WTC11 (cell line): ENCODE results near the gene CTTN. TPM values are rescaled to one million over a fixed set of nuclear protein-coding genes. Genes with fewer than 3 reads are reported as not detected.
A peak's percentile ranks its signal among the peaks of the same experiment; 100 is the strongest.

Experiments used
- ATAC-seq: fragments of 200-7000 bp; cut with Tn5 transposase; 2 replicates; pipeline ENCODE4 v1.10.0; 2021; ENCODE audit warnings: mild to moderate bottlenecking, moderate library complexity
- CTCF ChIA-PET: fragments of 300-600 bp; sonication (Branson Sonifier 250); formaldehyde crosslinking; loops from one replicate; lab custom pipeline; 2021; ENCODE audit warnings: antibody characterized with exemption; lab: Charles Lee
- POLR2A ChIA-PET: fragments of 350-600 bp; sonication (Branson Sonifier 250); formaldehyde crosslinking; loops from one replicate; lab custom pipeline; 2021; ENCODE audit warnings: antibody characterized with exemption; lab: Charles Lee
- DNase-seq: peaks from one replicate; pipeline ENCODE4 v3.0.0; 2021; ENCODE audit warnings: low spot score
- H3K27ac Mint-ChIP-seq: 2 replicates; pipeline ENCODE4 v1.8.0; 2021; ENCODE audit warnings: mixed read lengths
- H3K27me3 Mint-ChIP-seq: 2 replicates; pipeline ENCODE4 v1.8.0; 2021; ENCODE audit warnings: low read depth, mild to moderate bottlenecking, moderate library complexity, mixed read lengths
- H3K36me3 Mint-ChIP-seq: 2 replicates; pipeline ENCODE4 v1.8.0; 2021; ENCODE audit warnings: mixed read lengths
- H3K4me1 Mint-ChIP-seq: 2 replicates; pipeline ENCODE4 v1.8.0; 2022; ENCODE audit warnings: mixed read lengths
- H3K4me3 Mint-ChIP-seq: 2 replicates; pipeline ENCODE4 v1.8.0; 2021; ENCODE audit warnings: mild to moderate bottlenecking, moderate library complexity, mixed read lengths
- H3K9me3 Mint-ChIP-seq: 2 replicates; pipeline ENCODE4 v1.8.0; 2021; ENCODE audit warnings: mixed read lengths
- CREM ChIP-seq: sonication (generic); formaldehyde crosslinking; IDR thresholded peaks from 2 replicates; pipeline ENCODE4 v1.8.1; 2022; ENCODE audit warnings: mild to moderate bottlenecking, missing genetic modification reagents, moderate library complexity
- E2F5 ChIP-seq: sonication (generic); formaldehyde crosslinking; IDR thresholded peaks from 2 replicates; pipeline ENCODE4 v1.8.1; 2022; ENCODE audit warnings: mild to moderate bottlenecking, moderate library complexity, missing genetic modification reagents
- EMX1 ChIP-seq: fragments of 250-450 bp; sonication (Bioruptor Pico); IDR thresholded peaks from 2 replicates; pipeline ENCODE4 v1.8.0; 2021; ENCODE audit warnings: mild to moderate bottlenecking
- FOXJ3 ChIP-seq: sonication (generic); formaldehyde crosslinking; IDR thresholded peaks from 2 replicates; pipeline ENCODE4 v1.9.0; 2021; ENCODE audit warnings: missing genetic modification reagents, mild to moderate bottlenecking, borderline replicate concordance
- FOXK1 ChIP-seq: sonication (generic); formaldehyde crosslinking; IDR thresholded peaks from 2 replicates; pipeline ENCODE4 v1.8.0; 2022; ENCODE audit warnings: mild to moderate bottlenecking, moderate library complexity, missing genetic modification reagents
- FOXP1 ChIP-seq: sonication (generic); formaldehyde crosslinking; IDR thresholded peaks from 2 replicates; pipeline ENCODE4 v1.8.0; 2022; ENCODE audit warnings: missing genetic modification reagents, mild to moderate bottlenecking, moderate library complexity, borderline replicate concordance
- GRHL2 ChIP-seq: fragments of 250-450 bp; sonication (Bioruptor Pico); IDR thresholded peaks from 2 replicates; pipeline ENCODE4 v1.8.0; 2022; ENCODE audit warnings: mild to moderate bottlenecking, moderate library complexity; ENCODE audit not compliant: insufficient replicate concordance, severe bottlenecking
- GTF2I ChIP-seq: fragments of 250-450 bp; sonication (Bioruptor Pico); conservative IDR thresholded peaks from 2 replicates; pipeline ENCODE4 v1.4.0; 2021; ENCODE audit warnings: mild to moderate bottlenecking
- JUN ChIP-seq: sonication (generic); formaldehyde crosslinking; IDR thresholded peaks from 2 replicates; pipeline ENCODE4 v1.8.0; 2023; ENCODE audit warnings: mild to moderate bottlenecking, missing genetic modification reagents
- NFE2L1 ChIP-seq: sonication (generic); formaldehyde crosslinking; IDR thresholded peaks from 2 replicates; pipeline ENCODE4 v1.8.1; 2023; ENCODE audit warnings: missing genetic modification reagents
- RORB ChIP-seq: fragments of 250-450 bp; sonication (Bioruptor Pico); IDR thresholded peaks from 2 replicates; pipeline ENCODE4 v1.9.0; 2021; ENCODE audit warnings: mild to moderate bottlenecking
- SMAD3 ChIP-seq: sonication (generic); formaldehyde crosslinking; IDR thresholded peaks from 2 replicates; pipeline ENCODE4 v1.8.0; 2022; ENCODE audit warnings: missing genetic modification reagents, mild to moderate bottlenecking, borderline replicate concordance
- SP1 ChIP-seq: sonication (generic); formaldehyde crosslinking; conservative IDR thresholded peaks from 2 replicates; pipeline ENCODE4 v1.8.1; 2022; ENCODE audit warnings: missing genetic modification reagents
- TCF7 ChIP-seq: sonication (generic); formaldehyde crosslinking; IDR thresholded peaks from 2 replicates; pipeline ENCODE4 v1.8.0; 2022; ENCODE audit warnings: mild to moderate bottlenecking, low read depth, missing genetic modification reagents, moderate library complexity
- TP53 ChIP-seq: sonication (generic); formaldehyde crosslinking; IDR thresholded peaks from 2 replicates; pipeline ENCODE4 v1.8.1; 2023; ENCODE audit warnings: mild to moderate bottlenecking, missing genetic modification reagents
- ZNF138 ChIP-seq: sonication (generic); formaldehyde crosslinking; conservative IDR thresholded peaks from 2 replicates; pipeline ENCODE4 v1.8.1; 2022; ENCODE audit warnings: mild to moderate bottlenecking, moderate library complexity, missing genetic modification reagents
- total RNA-seq: library from RNA; stranded (reverse); gene quantifications from 3 replicates; pipeline ENCODE4 v1.2.3, GENCODE V29; 2021
- TF ChIP-seq, protein P1 (sequence below): fragments of 250-450 bp; sonication (Bioruptor Pico); IDR thresholded peaks from 2 replicates; pipeline ENCODE4 v1.9.0; 2021; ENCODE audit warnings: mild to moderate bottlenecking
- TF ChIP-seq, protein P2 (sequence below): fragments of 250-450 bp; sonication (Bioruptor Pico); IDR thresholded peaks from 2 replicates; pipeline ENCODE4 v1.9.0; 2021; ENCODE audit warnings: mild to moderate bottlenecking, borderline replicate concordance
- TF ChIP-seq, protein P3 (sequence below): sonication (generic); formaldehyde crosslinking; IDR thresholded peaks from 2 replicates; pipeline ENCODE4 v1.8.1; 2022; ENCODE audit warnings: low read depth, missing genetic modification reagents, borderline replicate concordance
- TF ChIP-seq, protein P4 (sequence below): fragments of 250-450 bp; sonication (Bioruptor Pico); conservative IDR thresholded peaks from 2 replicates; pipeline ENCODE4 v1.9.0; 2021; ENCODE audit warnings: mild to moderate bottlenecking
- TF ChIP-seq, protein P5 (sequence below): sonication (generic); formaldehyde crosslinking; IDR thresholded peaks from 2 replicates; pipeline ENCODE4 v1.8.1; 2023; ENCODE audit warnings: mild to moderate bottlenecking, missing genetic modification reagents, moderate library complexity
- TF ChIP-seq, protein P6 (sequence below): fragments of 250-450 bp; sonication (Bioruptor Pico); IDR thresholded peaks from 2 replicates; pipeline ENCODE4 v1.8.0; 2021; ENCODE audit warnings: mild to moderate bottlenecking

Gene CTTN
- total RNA-seq, 1 experiment from 2014 or later = 281 TPM

DNA sequence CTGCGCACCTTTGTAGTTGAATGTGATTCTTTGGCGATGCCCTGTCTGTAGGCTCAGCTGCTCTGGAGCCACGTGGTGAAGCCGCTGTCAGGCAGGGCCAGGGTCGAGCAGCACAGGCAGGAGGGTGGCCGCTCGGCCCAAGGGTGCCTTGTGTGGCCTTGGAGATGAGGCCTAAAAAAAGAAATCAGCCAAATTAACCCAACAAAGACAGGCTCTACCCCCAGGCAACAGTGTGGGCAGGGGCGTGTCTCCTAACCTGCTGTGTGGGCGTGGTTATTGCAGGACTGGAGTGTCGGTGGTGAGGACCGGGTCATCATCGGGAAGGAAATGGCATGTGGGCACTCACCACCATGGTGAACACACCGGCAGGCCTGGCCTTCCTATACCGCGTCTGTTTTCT is 34.3 kb downstream of the CTTN start:
- ChIA-PET CTCF (no interaction called here), POLR2A (no interaction called here)
- H3K27me3 Mint-ChIP-seq = no peaks in the 10 kb centered on the region; the same call in 1 of the 2 replicates
- TF ChIP-seq EMX1 (CRISPR knock-in tag) = no peak
- TF ChIP-seq, protein P1, sequence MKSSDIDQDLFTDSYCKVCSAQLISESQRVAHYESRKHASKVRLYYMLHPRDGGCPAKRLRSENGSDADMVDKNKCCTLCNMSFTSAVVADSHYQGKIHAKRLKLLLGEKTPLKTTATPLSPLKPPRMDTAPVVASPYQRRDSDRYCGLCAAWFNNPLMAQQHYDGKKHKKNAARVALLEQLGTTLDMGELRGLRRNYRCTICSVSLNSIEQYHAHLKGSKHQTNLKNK = no peak
- TF ChIP-seq, protein P2, sequence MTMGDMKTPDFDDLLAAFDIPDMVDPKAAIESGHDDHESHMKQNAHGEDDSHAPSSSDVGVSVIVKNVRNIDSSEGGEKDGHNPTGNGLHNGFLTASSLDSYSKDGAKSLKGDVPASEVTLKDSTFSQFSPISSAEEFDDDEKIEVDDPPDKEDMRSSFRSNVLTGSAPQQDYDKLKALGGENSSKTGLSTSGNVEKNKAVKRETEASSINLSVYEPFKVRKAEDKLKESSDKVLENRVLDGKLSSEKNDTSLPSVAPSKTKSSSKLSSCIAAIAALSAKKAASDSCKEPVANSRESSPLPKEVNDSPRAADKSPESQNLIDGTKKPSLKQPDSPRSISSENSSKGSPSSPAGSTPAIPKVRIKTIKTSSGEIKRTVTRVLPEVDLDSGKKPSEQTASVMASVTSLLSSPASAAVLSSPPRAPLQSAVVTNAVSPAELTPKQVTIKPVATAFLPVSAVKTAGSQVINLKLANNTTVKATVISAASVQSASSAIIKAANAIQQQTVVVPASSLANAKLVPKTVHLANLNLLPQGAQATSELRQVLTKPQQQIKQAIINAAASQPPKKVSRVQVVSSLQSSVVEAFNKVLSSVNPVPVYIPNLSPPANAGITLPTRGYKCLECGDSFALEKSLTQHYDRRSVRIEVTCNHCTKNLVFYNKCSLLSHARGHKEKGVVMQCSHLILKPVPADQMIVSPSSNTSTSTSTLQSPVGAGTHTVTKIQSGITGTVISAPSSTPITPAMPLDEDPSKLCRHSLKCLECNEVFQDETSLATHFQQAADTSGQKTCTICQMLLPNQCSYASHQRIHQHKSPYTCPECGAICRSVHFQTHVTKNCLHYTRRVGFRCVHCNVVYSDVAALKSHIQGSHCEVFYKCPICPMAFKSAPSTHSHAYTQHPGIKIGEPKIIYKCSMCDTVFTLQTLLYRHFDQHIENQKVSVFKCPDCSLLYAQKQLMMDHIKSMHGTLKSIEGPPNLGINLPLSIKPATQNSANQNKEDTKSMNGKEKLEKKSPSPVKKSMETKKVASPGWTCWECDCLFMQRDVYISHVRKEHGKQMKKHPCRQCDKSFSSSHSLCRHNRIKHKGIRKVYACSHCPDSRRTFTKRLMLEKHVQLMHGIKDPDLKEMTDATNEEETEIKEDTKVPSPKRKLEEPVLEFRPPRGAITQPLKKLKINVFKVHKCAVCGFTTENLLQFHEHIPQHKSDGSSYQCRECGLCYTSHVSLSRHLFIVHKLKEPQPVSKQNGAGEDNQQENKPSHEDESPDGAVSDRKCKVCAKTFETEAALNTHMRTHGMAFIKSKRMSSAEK = no peak
- no peak for TF ChIP-seq SP1
- TF ChIP-seq GRHL2 = no peak
- TF ChIP-seq CREM (CRISPR knock-in tag) = no peak
- no peak for TF ChIP-seq TP53
- no peak for TF ChIP-seq FOXK1 (CRISPR knock-in tag)
- TF ChIP-seq SMAD3 (CRISPR knock-in tag) = no peak
- no peak for TF ChIP-seq NFE2L1 (CRISPR knock-in tag)
- TF ChIP-seq E2F5 (CRISPR knock-in tag) = no peak
- no peak for TF ChIP-seq FOXJ3 (CRISPR knock-in tag)
- TF ChIP-seq, protein P3, sequence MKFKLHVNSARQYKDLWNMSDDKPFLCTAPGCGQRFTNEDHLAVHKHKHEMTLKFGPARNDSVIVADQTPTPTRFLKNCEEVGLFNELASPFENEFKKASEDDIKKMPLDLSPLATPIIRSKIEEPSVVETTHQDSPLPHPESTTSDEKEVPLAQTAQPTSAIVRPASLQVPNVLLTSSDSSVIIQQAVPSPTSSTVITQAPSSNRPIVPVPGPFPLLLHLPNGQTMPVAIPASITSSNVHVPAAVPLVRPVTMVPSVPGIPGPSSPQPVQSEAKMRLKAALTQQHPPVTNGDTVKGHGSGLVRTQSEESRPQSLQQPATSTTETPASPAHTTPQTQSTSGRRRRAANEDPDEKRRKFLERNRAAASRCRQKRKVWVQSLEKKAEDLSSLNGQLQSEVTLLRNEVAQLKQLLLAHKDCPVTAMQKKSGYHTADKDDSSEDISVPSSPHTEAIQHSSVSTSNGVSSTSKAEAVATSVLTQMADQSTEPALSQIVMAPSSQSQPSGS = no peak
- TF ChIP-seq ZNF138 = no peak
- no peak for TF ChIP-seq TCF7 (CRISPR knock-in tag)
- no peak for DNase-seq
- H3K4me3 Mint-ChIP-seq = no peak overlapping the region
- peak overlapping the region; percentile 69 for H3K27ac Mint-ChIP-seq
- peak; percentile 42 for ATAC-seq
- H3K9me3 Mint-ChIP-seq = no peaks in the 10 kb centered on the region
- peaks cover 8% of the 10 kb centered on the region for H3K4me1 Mint-ChIP-seq
- H3K36me3 Mint-ChIP-seq = peaks cover 77% of the 10 kb centered on the region

- ChIA-PET CTCF (no interaction called here), POLR2A (no interaction called here)
- peaks cover 78% of the 10 kb centered on the region for H3K36me3 Mint-ChIP-seq
- peak overlapping the region; percentile 49; the same call in 1 of the 2 replicates for H3K27ac Mint-ChIP-seq
- DNase-seq (no peak), ATAC-seq (no peak)
- H3K4me3 Mint-ChIP-seq = no peak overlapping the region
- peaks cover 8% of the 10 kb centered on the region for H3K4me1 Mint-ChIP-seq
- peaks cover 1% of the 10 kb centered on the region; the same call in 1 of the 2 replicates for H3K9me3 Mint-ChIP-seq
- H3K27me3 Mint-ChIP-seq = no peaks in the 10 kb centered on the region; the same call in 1 of the 2 replicates
- TF ChIP-seq FOXP1 (CRISPR knock-in tag) (no peak), RORB (CRISPR knock-in tag) (no peak), JUN (CRISPR knock-in tag) (no peak), GTF2I (no peak)
- TF ChIP-seq, protein P4, sequence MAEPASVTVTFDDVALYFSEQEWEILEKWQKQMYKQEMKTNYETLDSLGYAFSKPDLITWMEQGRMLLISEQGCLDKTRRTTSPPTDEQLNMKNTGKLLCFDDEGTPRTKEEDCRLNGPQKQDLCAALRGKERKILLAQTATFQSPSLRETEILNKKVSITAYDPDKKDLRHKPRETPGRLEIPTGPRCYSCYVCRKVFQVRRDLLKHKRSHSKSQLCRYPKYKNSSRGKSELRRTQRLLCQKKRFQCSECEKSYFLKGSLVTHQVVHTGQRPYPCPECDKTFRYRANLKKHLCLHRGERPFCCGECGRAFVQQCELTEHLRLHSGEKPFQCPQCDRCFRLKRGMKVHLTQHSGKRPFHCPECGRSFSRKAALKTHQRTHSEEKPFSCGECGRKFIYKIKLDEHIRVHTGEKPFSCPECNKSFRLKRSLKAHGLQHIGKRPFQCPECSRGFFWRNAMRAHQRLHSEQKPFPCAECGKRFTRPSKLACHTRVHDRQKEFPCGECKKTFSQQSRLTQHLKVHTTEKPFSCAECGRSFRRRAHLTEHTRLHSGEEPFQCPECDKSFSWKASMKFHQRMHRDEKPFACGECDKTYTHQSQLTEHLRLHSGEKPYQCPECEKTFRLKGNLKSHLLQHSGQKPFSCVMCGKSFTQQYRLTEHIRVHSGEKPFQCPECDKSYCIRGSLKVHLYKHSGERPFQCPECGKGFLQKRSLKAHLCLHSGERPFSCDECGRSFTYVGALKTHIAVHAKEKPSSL = no peak
- TF ChIP-seq, protein P5, sequence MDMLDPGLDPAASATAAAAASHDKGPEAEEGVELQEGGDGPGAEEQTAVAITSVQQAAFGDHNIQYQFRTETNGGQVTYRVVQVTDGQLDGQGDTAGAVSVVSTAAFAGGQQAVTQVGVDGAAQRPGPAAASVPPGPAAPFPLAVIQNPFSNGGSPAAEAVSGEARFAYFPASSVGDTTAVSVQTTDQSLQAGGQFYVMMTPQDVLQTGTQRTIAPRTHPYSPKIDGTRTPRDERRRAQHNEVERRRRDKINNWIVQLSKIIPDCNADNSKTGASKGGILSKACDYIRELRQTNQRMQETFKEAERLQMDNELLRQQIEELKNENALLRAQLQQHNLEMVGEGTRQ (CRISPR knock-in tag) = no peak
- TF ChIP-seq, protein P6, sequence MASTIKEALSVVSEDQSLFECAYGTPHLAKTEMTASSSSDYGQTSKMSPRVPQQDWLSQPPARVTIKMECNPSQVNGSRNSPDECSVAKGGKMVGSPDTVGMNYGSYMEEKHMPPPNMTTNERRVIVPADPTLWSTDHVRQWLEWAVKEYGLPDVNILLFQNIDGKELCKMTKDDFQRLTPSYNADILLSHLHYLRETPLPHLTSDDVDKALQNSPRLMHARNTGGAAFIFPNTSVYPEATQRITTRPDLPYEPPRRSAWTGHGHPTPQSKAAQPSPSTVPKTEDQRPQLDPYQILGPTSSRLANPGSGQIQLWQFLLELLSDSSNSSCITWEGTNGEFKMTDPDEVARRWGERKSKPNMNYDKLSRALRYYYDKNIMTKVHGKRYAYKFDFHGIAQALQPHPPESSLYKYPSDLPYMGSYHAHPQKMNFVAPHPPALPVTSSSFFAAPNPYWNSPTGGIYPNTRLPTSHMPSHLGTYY = no peak
Observed at GRCh38 chr11:70433038-70433437, 34.7 kb downstream of the CTTN start.
